GM12872 (cell line): ENCODE data around the gene NAGS.

Source experiments
- TF ChIP-seq, protein P1 (sequence below): IDR thresholded peaks from 3 replicates; pipeline ENCODE4 v1.5.1; 2011; ENCODE audit warnings: low read depth, mild to moderate bottlenecking, low read length, moderate library complexity; ENCODE audit not compliant: insufficient read depth

The NAGS gene

DNA sequence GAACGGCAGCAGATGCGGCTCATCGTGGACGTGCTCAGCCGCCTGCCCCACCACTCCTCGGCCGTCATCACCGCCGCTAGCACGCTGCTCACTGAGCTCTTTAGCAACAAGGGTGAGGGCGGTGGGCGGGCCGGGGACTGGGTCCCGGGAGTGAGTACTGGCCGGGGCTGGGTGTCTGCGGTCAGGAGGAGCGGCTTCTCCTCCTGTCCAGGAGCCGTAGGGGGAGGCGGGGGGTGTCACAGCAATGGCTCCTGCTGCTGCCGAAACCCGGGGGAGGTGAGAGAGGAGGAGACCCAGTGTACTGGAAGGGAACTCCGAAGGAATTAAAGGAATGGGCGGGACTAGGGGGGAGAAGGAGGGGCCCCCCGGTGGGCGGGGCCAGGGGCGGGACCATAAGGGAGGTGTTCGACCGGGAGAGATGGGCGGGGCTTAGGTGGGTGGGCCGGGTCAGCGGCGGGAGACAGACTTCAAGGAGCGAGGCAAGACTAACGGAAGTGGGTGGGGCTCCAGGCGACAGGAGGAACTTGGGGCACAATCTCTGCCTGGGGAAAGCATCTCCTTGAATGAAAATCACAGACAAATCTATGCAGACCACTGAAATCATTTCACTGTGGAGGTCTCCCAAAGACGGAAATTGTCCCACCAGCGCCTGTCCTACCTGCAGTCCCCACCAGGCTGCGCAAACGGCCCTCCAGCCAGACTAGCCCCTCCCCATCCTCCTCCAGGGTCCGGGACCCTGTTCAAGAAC lies 2.4 kb downstream of the NAGS start:
- TF ChIP-seq, protein P1, sequence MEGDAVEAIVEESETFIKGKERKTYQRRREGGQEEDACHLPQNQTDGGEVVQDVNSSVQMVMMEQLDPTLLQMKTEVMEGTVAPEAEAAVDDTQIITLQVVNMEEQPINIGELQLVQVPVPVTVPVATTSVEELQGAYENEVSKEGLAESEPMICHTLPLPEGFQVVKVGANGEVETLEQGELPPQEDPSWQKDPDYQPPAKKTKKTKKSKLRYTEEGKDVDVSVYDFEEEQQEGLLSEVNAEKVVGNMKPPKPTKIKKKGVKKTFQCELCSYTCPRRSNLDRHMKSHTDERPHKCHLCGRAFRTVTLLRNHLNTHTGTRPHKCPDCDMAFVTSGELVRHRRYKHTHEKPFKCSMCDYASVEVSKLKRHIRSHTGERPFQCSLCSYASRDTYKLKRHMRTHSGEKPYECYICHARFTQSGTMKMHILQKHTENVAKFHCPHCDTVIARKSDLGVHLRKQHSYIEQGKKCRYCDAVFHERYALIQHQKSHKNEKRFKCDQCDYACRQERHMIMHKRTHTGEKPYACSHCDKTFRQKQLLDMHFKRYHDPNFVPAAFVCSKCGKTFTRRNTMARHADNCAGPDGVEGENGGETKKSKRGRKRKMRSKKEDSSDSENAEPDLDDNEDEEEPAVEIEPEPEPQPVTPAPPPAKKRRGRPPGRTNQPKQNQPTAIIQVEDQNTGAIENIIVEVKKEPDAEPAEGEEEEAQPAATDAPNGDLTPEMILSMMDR: peak; percentile 75

DNA sequence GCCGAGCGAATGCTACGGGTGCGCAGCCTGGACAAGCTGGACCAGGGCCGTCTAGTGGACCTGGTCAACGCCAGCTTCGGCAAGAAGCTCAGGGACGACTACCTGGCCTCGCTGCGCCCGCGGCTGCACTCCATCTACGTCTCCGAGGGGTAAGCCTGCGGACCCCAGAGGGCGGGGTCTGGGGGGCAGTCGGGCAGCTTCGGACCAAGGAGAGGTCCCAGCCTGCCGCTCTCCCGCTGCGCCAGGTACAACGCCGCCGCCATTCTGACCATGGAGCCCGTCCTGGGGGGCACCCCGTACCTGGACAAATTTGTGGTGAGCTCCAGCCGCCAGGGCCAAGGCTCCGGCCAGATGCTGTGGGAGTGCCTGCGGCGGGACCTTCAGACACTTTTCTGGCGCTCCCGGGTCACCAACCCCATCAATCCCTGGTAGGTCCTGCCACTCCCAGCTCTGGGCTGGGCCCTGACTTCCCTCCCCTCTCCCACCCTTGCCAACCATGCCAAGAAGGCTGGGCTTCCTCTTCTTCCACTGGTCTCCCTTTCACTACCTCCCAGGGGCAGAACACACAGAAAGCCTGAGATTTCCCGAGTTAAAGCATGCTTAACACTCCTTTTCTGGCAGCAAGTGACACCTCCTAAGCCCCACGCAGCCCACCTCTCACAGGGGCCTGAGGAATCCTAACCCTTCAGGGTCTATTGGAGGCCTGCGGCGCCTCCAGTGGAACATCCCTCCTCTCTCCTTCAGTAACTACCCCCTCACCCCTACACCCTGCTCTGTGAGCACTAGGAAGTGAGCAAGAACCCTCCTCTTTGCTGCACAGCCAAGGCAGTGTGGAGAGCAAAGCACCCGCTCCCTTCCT lies 3.2 kb downstream of the NAGS start:
- TF ChIP-seq, protein P1: no peak

DNA sequence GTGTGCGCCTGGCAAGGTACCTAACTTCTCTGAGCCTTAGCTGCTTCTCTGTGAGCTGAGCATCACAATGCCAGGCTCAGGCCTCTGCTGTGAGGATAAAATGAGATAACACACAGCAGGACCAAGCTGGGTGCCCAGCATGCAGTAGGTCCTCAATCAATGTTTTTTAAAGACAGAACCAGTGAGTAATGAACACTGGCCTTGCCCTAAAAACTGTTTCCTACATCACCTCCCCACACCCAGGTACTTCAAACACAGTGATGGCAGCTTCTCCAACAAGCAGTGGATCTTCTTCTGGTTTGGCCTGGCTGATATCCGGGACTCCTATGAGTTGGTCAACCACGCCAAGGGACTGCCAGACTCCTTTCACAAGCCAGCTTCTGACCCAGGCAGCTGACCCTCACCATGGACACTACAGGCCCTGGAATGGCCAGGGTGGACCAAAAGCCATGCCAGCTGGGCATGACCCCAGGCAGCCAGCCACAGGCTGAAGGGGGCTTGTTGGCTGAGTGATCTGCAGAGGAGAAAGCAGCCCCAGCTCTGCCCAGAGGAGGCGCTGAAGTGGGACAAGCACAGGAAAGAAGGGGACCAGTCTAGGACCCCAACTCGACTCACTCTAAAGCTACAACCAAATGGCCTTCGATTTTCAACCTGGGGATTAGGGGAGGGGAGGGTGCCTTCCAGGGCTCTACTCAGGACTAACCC lies 3.9 kb downstream of the NAGS start:
- TF ChIP-seq, protein P1: no peak

DNA sequence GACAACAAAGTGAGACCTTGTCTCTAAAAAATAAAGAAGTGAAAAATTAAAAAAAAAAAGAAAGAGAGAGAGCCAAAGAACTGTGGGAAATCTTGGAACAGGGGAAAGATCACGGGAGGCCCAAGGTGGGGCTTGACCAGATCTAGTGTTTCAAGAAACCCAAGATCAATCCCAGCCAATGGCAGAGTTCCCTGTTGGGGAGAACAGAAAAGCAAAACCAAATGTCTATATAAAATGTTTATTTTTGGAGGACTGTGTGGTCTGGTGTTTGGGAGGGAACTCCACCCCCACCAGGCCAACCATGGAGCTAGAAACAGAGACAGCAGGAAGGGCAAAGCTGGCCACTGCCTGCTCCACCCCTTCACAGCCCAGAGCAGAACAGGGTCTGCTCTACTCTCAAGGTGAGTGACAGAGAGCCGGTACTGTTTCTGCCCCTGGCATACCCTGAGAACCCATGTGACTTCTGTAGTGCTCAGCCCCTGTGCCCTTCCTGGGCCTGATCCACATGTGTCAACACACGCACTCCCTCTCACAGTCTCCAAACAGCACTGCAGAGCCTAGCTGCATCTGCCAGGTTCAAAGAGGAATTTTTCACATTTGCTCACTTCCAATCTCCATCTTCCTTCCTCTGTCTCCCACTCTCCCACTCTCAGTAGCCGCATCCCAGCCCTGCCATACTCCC lies 6.7 kb downstream of the NAGS start:
- TF ChIP-seq, protein P1: no peak

DNA sequence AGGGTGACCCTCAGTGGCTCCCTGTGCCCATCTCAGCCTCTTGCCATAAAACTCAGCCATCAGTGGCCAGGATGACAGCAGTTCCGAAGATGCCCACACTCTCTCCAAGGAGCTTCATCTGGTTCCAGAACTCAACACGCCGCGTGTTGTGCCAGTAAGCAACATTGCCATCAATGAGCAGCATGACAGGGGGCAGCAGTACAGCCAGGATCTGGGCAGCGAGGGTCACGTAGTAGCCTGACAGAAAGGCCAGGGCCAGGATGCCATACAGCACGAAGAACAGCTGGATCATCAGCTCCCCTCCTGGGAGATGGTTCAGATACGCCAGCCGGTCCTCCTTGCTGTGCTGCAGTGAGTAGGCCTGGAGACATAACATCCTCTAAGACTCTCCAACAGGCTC lies 7.5 kb downstream of the NAGS start:
- TF ChIP-seq, protein P1: no peak

DNA sequence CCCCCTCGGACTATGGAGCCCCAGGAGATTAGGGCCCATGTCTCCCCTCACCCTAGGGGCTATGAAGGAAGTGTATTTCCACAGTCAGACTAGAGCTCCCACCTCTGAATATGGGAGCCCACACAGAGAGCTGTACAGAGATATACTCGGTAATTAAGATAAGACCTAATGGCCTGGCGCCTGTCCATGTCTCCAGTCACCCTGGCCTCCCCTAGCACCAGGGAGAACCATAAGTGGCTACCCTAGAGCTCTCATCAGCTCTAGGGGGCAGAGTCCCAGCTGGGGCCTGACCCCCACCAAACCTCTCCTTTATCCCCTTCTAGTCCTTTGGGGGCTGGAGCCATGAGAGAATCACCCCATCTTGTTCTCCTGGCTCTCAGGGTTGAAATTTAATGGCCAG lies 8.0 kb downstream of the NAGS start:
- TF ChIP-seq, protein P1: no peak

DNA sequence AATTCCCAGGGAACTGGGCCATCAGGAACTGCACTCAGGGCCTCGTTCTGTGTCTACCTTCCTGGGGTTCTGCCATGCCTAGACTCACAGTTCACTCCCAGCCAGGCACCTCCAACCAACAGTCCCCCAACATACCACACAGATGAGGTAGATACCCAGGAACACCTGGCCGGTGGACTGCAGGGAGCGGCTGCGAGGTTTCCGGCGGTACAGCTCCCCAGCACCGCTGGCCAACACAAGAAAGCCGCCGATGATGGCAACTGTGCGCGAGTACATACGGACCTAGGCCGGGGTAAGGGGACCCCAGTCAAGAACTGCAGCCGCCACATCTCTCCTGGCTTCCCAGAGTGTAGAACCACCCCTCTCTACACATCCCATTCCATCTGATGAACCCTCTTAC lies 8.5 kb downstream of the NAGS start:
- TF ChIP-seq, protein P1: no peak
